Glutamatergic neuron (in vitro differentiated cells): ENCODE measurements around the gene C16orf92. TPM values are rescaled to one million over a fixed set of nuclear protein-coding genes. Genes with fewer than 3 reads are reported as not detected.
A peak's percentile ranks its signal among the peaks of the same experiment; 100 is the strongest.

Experiments
- DNase-seq: peaks from one replicate; pipeline ENCODE4 v3.0.0; 2022
- H3K27ac Mint-ChIP-seq: one replicate; pipeline ENCODE4 v1.8.0; 2020; ENCODE audit warnings: mild to moderate bottlenecking, mixed read lengths, inconsistent platforms; ENCODE audit not compliant: unreplicated experiment
- H3K27me3 Mint-ChIP-seq: one replicate; pipeline ENCODE4 v1.8.0; 2020; ENCODE audit warnings: mild to moderate bottlenecking, moderate library complexity, mixed read lengths, inconsistent platforms; ENCODE audit not compliant: unreplicated experiment
- H3K36me3 Mint-ChIP-seq: one replicate; pipeline ENCODE4 v1.8.0; 2020; ENCODE audit warnings: mild to moderate bottlenecking, mixed read lengths, inconsistent platforms; ENCODE audit not compliant: unreplicated experiment
- H3K4me1 Mint-ChIP-seq: one replicate; pipeline ENCODE4 v1.8.0; 2020; ENCODE audit warnings: mild to moderate bottlenecking, low read depth, mixed read lengths, inconsistent platforms; ENCODE audit not compliant: unreplicated experiment
- H3K4me3 Mint-ChIP-seq: one replicate; pipeline ENCODE4 v1.8.0; 2020; ENCODE audit warnings: mild to moderate bottlenecking, mixed read lengths, inconsistent platforms; ENCODE audit not compliant: unreplicated experiment
- H3K9me3 Mint-ChIP-seq: one replicate; pipeline ENCODE4 v1.8.0; 2020; ENCODE audit warnings: mild to moderate bottlenecking, moderate library complexity, mixed read lengths, inconsistent platforms; ENCODE audit not compliant: unreplicated experiment
- total RNA-seq: library from RNA; stranded (reverse); fragmentation: NEBNext Ultra II Directional; extraction: Animal tissue kit (Norgen Biotek cat#: 25700); gene quantifications from one replicate; pipeline ENCODE4 v1.2.1, GENCODE V29; 2021; ENCODE audit not compliant: unreplicated experiment
- TF ChIP-seq, protein P1 (sequence below): fragments of 200-600 bp; sonication (generic); IDR thresholded peaks from one replicate; pipeline ENCODE4 v1.5.0; 2021; ENCODE audit not compliant: partially characterized antibody, unreplicated experiment

Gene C16orf92
- total RNA-seq, 1 donor from 2014 or later: not detected

DNA sequence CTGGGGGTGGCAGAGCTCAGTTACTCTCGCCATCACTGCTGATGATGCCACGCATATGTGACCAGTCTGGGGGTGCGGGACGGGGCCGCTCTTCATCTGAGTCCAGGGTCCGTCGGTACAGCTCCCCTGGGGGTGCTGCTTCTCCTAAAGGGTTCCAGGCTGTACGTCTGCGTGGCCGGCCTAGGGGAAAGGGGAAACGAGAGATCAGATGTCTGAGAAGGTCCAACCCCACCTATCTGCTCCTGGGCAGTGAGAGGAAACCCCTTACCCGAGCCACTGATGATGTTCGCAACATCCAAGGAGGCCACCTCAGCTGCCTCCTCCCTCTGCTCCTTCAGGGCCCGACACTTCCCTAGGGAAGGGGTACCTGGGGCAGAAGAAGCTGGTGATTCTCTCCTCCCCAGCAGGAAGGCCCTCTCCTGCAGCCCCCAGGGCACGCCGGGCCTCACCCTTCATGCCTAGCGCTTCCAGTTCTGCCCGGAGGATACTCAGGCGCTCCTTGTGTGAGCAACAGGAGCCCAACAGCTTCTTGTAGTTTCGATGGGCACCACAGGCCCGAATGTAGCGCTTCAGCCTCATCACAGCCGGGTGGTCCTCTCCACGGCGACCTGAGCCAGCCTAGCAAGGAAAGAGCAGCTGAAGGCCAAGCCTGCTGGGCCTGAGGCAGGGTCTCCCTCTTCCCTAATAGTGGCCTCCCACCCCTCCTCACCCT is 29.7 kb upstream of the C16orf92 start:
- Mint-ChIP-seq H3K36me3 (peaks cover 9% of the 10 kb centered on the region), H3K27ac (no peak overlapping the region), H3K4me1 (peaks cover 3% of the 10 kb centered on the region), H3K9me3 (peaks cover 3% of the 10 kb centered on the region), H3K4me3 (no peak overlapping the region), H3K27me3 (peaks cover 17% of the 10 kb centered on the region)
- TF ChIP-seq, protein P1, sequence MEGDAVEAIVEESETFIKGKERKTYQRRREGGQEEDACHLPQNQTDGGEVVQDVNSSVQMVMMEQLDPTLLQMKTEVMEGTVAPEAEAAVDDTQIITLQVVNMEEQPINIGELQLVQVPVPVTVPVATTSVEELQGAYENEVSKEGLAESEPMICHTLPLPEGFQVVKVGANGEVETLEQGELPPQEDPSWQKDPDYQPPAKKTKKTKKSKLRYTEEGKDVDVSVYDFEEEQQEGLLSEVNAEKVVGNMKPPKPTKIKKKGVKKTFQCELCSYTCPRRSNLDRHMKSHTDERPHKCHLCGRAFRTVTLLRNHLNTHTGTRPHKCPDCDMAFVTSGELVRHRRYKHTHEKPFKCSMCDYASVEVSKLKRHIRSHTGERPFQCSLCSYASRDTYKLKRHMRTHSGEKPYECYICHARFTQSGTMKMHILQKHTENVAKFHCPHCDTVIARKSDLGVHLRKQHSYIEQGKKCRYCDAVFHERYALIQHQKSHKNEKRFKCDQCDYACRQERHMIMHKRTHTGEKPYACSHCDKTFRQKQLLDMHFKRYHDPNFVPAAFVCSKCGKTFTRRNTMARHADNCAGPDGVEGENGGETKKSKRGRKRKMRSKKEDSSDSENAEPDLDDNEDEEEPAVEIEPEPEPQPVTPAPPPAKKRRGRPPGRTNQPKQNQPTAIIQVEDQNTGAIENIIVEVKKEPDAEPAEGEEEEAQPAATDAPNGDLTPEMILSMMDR: no peak
- DNase-seq: no peak

DNA sequence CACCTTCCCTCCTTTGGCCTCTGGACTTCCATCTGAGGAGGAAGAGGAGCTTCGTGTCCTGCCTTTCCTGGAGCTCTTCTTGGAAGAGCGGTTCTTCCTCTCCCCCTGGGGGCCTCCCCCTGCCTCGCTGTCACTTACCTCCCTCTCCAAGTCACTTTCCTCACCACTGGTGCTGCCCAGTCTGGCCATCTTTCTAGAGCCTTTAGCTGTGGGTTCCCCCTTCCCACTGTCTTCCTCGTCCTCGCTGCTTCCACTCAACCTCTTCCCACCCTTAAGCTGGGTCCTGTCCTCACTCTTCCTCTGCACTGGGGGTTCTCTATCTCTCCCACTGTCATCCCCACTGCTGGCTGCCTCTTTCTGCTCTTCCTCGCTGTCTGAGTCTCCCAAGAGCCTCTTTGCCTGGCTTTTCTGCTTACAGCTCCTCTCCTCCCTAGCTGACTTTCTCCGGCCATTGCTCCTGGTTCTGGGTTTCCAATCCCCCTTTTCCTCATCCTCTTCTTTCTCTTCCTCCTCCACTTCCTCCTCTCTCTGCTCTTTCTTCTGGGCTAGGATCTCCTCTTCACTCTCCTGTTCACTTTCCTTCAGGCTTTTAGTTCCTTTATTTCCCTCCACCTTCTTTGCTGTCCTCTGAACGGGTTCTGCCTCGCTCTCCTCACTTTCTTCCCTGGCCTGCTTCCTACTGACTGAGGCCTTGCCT is 28.9 kb upstream of the C16orf92 start:
- Mint-ChIP-seq H3K36me3 (peaks cover 7% of the 10 kb centered on the region), H3K4me1 (peaks cover 3% of the 10 kb centered on the region)

DNA sequence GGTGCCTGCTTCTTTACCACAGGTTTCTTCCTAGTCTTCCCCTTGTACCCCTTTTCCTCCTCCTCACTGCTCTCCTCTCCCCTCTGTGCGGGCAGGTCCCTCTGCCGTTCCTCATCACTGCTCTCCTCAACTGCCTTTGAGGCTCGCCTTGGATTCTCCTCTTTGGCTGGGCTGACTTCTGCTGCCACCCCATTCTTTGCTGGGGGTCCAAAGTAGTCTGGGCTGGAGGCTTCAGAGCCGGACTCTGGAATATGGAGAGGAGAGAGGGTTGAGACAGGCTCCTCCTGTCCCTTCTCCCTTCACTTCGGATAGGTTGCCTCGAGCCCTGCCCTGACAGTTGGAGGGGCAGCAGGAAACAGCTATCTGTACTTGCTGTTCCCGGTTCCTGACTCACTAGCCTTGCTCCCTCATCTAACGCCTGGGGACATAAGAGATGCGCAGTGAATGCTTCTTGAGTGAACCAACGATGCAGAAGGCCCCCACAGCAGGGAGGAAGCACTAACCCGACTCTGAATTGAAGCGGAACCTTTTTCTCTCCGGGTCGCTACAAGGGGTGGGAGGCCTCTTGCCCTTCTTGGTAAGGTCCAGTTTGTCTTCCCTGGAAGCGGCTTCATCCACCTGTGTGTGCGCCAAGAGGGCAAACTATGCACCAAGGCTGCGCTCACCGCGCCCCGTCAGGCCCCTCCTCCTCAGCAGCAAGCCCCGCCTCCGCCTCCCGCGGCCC is 28.2 kb upstream of the C16orf92 start:
- Mint-ChIP-seq H3K9me3 (peaks cover 3% of the 10 kb centered on the region), H3K27me3 (peaks cover 13% of the 10 kb centered on the region), H3K4me1 (peaks cover 6% of the 10 kb centered on the region), H3K27ac (peak overlapping the region; percentile 87), H3K4me3 (peak overlapping the region; percentile 97), H3K36me3 (peaks cover 4% of the 10 kb centered on the region)
- peak; percentile 56 for DNase-seq
- TF ChIP-seq, protein P1: no peak

More for the DNA sequence above, 28.9 kb upstream of the C16orf92 start:
- Mint-ChIP-seq H3K9me3 (peaks cover 3% of the 10 kb centered on the region), H3K4me3 (peak overlapping the region; percentile 16), H3K27ac (peak overlapping the region; percentile 56), H3K27me3 (peaks cover 14% of the 10 kb centered on the region)
- no peak for DNase-seq
- TF ChIP-seq, protein P1: no peak

DNA sequence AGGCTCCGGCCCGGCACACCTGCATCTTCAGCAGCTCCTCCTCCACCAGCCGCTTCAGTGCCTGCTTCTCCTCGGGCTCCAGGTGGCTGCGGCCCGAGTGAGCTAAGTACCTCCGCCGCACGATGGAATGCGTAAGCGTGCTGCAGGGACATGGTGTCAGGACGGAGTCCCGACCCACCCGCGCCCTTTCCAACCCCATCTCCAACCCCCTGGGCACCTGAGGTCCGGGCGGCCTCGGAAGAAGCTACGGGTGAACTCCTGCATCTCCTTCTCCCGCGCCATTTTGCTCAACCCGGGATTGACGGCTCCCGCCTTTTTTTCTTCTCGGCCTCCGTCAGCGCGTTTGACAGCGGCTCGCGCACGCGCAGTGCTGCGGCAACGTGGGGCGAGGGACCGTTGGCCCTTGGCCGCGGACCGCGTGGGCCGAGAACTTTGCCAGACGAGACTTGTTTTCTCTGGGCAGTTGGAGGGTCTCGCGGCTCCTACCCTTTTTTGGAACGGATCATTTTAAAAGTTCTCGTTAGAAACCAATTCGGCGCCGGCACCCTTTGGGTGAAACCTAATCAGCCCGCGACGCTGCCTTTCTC is 27.6 kb upstream of the C16orf92 start, which contains the start of gene HIRIP3:
TSS of gene HIRIP3 (minus strand) at position 294 of the 587 bp plus-strand sequence. CDS start at position 282, 12 bp downstream.
- peaks cover 11% of the 10 kb centered on the region for H3K4me1 Mint-ChIP-seq
- peak; percentile 88 for DNase-seq
- peak within 1 kb of the TSS; percentile 87 for H3K27ac Mint-ChIP-seq
- H3K36me3 Mint-ChIP-seq: peaks cover 1% of the 10 kb centered on the region
- peaks cover 5% of the 10 kb centered on the region for H3K9me3 Mint-ChIP-seq
- TF ChIP-seq, protein P1: no peak
- H3K4me3 Mint-ChIP-seq: peak within 1 kb of the TSS; percentile 97
- peaks cover 15% of the 10 kb centered on the region for H3K27me3 Mint-ChIP-seq
